Activated gamma-delta T cell (primary cell): ENCODE data around the gene TOMM34.

ENCODE experiments used
- DNase-seq: peaks from one replicate; lab custom pipeline; 2025; lab: John Stamatoyannopoulos, UW

The TOMM34 gene

DNA sequence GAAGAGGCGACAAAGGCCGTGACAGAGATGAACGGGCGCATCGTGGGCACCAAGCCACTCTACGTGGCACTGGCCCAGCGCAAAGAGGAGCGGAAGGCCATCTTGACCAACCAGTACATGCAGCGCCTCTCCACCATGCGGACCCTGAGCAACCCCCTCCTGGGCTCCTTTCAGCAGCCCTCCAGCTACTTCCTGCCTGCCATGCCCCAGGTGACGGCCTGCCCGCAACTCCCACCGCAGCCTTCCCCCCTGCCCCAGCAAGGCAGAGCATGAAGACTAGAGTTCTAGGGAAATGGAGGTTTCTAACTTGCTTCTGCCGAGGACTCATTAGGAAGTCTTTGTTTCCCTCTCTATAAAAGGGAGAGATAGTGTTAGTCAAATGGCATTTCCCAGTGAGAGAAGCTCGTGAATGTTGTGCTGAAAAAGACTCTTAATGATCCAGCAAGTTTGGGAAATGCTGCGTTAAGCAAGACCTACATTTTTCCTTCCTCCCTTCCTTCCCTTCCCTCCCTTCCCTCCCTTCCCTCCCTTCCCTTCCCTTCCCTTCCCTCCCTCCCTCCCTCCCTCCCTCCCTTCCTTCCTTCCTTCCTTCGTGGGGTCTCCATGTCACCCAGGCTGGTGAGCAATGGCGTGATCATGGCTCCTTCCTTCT is 29.6 kb downstream of the TOMM34 start:
- no peak for DNase-seq

DNA sequence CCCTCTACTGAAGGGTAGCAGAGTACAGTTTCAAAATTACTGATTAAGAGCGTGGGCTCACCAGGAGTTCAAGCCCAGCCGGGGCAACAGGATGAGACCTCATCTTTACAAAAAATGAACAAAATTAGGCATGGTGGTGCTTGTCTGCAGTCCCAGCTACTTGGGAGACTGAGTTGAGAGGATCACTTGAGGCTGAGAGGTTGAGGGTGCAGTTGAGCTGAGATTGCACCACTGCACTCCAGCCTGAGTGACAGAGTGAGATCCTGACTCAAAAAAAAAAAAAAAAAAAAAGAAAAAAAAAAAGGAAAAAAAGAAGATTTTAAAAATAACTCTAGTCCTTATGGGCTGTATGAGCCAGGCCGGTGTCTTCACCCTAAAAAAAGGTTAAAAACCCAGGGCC is 31.6 kb downstream of the TOMM34 start:
- no peak for DNase-seq

DNA sequence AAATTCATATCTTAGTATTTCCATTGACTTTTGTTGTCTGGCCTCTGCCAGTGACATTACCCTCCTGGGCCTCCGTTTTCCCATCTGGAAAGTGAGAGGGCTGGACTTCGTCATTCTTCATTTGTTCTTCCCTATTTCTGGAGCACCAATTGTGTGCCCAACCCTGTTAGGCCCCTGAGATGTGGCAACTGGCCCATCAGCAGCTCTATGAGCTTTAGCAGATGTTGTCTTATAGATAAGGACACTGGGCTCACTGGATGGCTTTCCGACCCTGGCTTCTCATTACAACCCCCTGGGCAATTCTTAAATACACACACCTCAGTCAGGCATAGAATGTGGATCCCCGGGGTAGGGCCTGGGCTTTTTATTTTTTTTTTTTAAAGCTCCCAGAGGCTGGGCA is 35.7 kb downstream of the TOMM34 start:
- no peak for DNase-seq

DNA sequence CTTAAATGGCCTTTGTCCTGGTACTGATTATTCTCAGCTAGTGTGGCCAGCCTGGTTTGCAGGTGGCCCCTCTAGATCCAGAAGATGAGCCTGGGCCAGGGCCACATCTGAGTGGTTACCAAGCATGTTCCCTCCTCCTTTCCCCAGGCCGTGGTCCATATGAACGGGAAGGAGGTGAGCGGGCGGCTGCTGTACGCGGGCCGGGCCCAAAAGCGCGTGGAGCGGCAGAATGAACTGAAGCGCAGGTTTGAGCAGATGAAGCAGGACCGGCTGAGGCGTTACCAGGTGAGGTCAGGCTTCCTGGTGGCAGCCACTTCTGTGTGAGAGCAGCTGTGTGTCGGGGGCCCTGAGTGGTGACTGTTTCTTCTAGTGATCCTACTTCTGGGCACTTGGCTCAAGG is 38.8 kb downstream of the TOMM34 start:
- DNase-seq = no peak

DNA sequence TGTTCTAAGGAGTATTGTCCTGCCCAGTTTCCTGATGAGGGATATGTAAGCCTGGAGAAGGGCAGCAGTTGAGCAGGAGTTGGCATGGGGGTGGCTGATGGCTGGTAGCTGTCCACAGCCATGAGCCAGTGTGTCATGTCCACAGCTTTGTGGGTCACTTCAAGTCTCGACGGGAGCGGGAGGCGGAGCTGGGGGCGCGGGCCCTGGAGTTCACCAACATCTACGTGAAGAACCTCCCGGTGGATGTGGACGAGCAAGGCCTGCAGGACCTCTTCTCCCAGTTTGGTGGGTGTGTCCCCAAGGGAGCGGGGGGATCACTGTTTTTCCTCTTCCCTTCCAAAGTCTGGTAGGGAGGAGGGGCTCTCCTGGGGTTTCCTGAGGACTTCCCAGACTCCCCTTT is 41.4 kb downstream of the TOMM34 start:
- no peak for DNase-seq

DNA sequence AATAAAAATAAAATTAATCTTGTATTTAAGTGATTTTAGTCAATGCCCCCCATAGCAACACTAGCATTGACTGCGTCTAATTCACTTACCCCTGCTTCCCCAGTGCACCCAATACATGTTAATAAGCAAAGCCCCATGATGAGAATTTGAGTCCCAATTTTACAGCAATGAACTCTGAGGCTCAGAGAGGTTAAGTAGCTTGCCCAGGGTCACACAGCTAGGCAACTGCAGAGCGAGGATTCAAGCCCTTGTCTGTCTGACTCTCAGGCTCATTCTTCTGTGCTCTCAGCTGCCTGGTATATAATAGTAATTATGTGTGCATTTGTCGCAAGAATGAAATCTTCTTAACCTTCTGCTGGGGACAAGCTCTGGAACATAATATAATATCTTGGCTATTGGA is 41.9 kb downstream of the TOMM34 start:
- no peak for DNase-seq

DNA sequence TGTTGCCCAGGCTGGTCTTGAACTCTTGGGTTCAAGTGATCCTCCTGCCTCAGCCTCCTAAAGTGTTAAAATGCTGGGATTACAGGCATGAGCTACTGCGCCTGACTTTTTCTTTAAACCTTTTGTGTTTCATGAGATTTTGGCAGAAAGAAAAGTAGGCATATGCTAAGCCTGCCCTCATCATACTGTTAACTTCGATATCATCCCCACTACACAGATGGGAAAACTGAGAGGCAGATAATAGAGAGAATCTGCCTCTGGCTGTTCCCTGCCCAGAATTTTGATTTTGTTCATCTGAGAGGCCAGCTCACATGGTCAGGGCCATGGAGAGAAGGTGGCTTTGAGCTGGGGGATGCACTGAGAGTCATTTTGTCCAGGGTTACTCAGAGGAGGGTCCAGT is 42.8 kb downstream of the TOMM34 start:
- no peak for DNase-seq

DNA sequence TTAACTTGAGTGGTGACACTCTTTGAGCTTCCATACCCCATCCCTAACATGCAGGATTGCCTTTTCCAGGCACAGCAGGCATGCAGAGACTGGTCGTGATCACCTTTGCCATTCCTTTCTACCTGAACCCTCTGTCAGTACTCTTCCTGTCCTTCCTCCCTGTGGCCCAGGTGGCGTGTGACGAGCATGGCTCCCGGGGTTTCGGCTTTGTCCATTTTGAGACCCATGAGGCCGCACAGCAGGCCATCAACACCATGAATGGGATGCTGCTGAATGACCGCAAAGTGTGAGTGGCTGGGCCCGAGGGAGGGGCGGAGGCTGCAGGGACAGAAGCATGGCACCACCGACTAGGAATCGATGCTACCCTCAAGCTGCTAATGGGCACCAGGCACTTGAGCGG is 43.6 kb downstream of the TOMM34 start:
- no peak for DNase-seq

DNA sequence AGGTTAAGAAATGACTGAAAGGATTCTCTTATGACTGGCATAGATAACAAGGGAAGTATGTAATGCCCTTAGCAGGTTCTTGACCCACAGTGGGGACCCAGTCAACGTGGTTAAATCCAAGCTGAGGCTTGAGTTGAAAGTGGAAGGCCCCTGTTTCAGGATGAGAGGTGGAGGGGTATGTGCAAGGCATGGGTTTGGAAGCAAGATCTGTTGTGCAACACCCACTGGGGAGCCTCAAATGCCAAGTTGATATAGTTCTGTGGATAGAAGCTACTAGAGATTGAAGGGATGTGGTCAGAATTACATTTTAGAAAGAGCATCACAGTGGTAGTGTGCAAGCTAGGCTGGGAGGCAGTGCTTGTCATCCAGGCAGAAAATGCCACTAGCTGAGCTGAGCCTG is 45.3 kb downstream of the TOMM34 start:
- no peak for DNase-seq

DNA sequence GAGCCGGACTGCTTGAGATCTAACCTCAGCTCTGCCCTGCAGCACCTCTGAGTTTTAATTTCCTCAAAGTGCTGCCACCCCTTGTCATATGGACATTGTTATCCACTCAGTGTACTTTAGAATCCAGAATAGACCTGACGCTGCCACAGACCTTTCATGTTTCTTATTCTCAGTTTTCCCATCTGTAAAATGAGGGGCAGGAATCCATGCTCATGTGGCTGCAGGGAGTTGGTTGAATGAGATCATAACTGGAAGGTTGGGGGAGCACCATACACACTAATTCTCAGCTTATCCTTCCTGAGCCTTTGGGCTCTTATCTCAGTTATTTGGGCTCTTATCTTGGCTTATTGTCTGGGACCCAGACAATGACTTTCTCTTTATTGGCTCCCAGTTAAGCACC is 48.0 kb downstream of the TOMM34 start:
- DNase-seq = no peak

DNA sequence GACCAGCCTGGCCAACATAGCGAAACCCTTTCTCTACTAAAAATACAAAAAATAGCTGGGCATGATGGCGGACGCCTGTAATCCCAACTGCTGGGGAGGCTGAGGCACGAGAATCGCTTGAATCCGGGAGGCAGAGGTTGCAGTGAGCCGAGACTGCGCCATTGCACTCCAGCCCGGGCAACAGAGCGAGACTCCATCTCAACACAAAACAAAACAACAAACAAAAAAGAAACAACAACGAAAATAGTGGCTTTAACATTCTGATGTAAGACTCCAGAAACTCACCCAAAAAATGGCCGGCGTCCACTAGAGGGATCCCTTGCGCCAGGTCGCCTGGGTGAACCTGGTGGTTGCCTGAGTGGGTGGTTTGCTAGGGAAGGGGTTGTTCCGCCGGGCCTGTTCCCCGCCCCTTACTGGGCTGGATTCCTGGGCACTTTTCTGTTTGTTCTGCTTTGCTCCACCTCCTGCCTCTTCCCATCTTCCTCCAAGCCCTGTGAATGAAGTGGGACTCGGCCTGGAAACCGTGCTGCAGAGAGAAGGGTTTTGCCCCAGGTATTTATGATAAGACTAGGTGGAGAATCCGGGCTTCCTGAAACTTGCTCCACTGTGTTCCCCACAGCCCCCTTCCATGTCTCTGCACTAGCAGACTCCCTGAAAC is 48.8 kb downstream of the TOMM34 start:
- no peak for DNase-seq

DNA sequence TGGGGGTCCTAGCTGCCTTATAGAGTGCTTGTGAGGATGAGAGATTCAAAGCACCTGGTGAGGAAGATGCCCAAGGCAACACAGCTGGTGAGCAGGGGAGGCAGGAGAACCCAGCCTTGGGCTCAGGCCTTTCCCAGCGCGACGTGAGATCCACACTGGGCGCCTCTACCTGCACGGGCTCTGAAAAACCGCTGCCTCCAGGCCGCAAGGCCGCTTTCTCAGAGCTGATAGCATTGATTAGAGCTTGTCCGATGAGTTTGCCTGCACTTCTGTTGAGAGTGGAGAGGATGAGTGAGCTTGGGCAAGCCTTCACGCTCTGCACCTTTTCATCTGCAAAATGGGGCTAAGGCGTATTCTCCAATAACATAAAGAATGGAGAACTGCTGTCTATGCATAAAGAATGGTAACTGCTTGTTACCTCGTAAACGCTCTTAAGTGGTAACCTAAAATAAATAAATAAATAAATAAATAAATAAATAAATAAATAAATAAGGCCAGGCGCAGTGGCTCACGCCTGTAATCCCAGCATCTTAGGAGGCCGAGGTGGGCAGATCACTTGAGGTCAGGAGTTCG is 49.4 kb downstream of the TOMM34 start:
- no peak for DNase-seq

DNA sequence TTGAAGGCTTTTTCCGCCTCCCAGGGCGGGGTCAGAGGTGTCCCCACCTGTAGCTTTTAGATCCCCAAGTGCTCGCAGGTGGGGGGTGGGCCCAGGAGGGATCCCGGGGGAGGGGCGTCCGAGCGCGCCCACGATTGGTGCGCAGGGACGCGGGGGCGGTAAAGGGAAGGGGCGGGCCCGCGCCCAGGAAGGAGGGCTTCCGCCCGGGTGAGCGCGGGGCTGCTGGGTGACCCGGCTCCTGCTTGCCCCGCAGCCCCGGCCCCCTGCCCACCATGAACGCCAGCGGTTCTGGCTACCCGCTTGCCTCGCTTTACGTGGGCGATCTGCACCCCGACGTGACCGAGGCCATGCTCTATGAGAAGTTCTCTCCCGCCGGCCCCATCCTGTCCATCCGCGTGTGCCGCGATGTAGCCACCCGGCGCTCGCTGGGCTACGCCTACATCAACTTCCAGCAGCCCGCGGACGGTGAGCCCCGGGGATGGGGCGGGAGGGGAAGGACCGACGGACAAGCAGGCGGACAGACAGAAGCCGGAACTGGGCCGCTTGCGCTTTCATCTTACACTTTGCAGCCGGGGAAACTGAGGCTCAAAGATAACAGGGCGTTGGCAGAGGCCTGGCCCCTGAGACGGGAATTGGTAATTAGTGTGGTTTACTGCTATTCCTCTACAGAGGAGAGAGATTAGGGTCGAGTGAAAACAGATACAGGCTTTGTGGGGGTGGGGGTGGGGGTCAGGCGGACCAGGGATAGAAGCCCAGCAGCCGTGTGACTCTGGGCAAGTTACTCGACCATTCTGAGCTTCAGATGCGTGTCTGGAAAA is 50.1 kb downstream of the TOMM34 start, which contains the start of gene PABPC1L:
TSS of gene PABPC1L (plus strand) at position 189 of the 818 bp plus-strand sequence. CDS start at position 273, 84 bp downstream.
- peak; percentile 62 for DNase-seq

DNA sequence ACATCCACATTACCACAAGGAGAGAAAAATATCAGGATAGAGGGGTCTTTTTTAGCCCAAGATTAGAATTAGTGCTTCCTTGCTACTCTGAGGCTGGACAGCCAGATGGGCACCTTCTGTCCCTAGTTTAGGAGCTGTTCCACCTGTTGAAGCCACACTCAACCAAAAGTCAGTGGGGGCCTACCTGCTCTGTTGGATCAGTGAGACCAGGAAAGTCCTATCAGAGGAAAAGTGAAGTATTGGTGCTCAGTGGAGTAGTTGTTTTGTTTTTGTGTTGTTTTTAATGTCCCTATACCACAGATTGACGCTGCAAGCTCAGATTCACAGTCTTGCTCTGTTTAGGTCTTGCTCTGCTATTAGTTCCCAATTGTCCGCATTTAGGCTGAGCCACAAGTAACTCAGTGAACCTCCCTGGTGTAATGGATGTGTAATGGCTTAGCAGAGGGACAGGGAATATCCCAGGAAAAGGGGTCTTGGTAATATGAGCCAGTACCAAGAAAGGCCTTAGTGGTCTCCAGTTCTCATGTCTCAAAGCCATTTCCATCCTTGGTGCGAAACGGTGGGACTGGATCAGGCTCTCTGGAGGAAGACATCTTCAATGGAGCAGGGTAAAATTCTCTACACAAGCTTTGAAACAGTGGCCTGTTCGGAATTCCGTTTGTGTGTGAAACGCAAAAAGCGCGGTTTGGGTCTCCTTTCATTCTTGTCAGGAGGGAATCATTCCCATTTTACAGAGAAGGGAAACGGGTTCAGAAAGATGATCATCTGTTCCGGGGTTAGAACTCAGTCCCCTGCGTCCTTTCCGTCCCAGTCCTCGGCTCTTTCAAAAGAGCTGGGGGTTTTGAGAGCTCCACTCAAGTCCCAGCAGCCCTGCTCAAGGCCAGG is 51.0 kb downstream of the TOMM34 start:
- DNase-seq = no peak

DNA sequence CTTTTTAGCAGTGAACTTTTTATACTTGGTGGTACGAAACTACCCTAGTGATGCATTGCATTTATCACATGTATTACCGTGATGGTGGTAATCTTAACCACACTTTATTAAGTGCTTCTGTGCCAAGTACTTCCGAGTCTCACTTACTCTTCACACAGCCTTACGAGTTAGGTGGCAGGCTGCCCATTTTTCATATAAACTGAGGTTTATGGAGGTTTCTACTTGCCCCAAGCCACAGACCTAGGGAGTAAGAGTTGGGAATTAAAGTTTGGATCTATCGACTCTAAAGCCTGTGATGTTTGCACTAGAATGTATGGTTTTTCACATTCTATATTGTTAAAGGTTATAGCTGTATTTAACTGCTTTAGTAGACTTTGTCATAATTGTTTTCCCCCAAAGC is 55.8 kb downstream of the TOMM34 start:
- no peak for DNase-seq

DNA sequence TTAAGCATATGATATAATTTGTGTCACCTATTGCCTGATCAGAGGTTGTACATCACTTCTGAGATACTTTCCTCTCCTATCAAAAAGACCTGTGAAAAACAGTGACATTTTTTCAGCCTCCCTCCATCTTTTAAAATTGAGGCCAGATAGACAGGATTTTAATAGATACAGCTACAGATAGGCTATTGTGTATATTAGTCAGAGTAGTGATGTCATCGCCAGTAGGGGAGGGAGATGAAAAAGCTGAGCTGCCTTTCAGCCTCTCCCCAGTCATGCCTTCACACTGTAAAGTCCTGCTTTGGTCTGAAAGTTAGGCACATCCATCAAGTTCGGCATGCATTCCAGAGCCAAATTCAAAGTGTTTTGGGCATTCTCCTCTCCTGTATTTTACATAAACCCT is 58.2 kb downstream of the TOMM34 start:
- DNase-seq = no peak

DNA sequence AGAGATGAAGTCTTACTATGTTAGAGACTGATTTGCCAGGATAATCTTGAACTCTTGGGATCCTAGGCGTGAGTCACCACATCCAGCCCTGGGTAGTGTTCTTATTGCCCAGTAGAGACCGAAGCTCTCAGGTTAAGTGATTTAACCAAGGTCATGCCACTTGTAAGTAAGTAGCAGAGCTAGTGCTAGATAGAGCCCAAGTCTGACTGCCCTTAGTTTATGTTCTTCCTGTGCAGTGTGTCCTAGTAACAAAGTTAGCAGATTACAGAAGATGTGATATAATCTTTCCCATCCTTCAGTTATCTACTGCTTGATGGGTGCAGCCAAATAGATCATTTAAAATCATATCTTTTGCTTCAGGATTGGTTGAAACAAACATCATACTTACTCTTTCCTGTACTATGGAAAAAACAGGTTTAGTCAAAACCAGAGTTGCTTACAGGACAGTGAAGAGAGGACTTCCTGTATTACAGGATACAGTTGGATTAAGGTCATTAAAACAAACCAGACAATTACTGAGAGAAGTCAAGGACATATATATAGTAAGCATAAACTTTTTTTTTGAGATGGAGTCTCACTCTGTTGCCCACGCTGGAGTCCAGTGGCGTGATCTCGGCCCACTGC is 59.9 kb downstream of the TOMM34 start:
- no peak for DNase-seq

DNA sequence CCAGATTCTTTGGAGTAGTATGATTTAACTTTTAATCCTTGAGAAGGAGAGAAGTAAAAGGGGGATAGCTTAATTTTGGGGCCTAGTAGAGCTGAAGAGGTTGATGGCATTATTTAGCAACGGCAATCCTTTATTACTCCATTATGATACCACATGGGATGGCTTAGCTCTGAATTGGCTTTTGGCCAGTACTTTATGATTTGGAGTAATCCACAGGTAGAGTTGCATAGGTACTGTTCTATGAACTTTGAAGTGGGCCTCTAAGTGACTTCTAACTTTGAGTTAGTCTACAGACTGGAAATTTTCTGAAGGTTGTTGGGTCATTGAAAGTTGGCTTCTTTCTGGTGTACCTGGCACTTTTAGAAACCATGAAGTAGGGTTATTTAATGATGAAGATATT is 63.1 kb downstream of the TOMM34 start:
- DNase-seq = no peak

DNA sequence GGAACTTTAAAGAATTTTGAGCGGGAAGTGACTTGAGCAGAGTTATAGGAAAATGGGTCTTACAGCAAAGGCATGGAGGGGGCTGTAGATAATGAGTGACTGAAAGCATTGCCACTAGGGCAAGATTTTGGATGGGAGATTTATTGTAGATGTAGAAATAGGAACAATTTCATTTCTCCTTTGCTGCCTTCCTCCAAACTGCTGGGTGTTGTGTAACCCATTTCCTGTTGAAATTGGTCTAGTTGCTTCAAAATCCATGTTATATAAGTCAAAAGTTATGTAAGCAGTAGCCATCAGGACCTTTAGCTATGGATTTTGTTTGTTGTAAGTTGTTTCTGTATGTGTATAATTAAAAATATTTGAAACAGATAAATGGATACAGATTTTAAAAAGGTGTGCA is 63.6 kb downstream of the TOMM34 start:
- DNase-seq = no peak

DNA sequence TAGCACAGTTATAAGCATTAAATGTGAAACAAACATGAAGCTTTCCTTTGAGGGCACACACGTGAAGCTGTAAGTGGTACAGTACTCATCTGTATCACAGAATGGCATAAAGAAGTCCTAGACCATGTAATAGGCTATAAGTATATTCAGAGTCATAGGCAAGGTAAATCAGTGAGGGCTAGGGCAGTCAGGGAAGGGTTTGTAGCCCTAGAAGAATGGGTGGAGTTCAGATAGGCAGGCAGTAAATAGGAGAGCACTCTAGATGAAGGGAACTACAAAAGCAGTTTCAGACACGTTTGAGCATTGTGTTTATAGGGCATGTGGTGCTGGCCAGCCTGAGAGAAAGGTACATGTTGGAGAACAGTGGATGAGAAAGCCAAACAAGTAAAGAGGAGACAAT is 65.2 kb downstream of the TOMM34 start:
- DNase-seq = no peak
